Central memory CD8-positive, alpha-beta T cell (primary cell): Measurements from ENCODE around the gene TULP4.

Source experiments
- ATAC-seq: fragments of 150-1000 bp; cut with Tn5 transposase; replicated peaks from 2 replicates; pipeline ENCODE4 v1.10.0; 2022; ENCODE audit warnings: mild to moderate bottlenecking, moderate FRiP score, moderate number of reproducible peaks; ENCODE audit not compliant: poor library complexity, severe bottlenecking; ENCODE audit errors: extremely low read depth
- DNase-seq, 2 donors: peaks; one replicate each; pipeline ENCODE4 v3.0.0; 2021; ENCODE audit warnings: low spot score in 2 of 2
- H3K27ac Mint-ChIP-seq: one replicate; pipeline ENCODE4 v1.8.0; 2022; ENCODE audit warnings: low read depth, mild to moderate bottlenecking, moderate library complexity, mixed read lengths
- H3K27me3 Mint-ChIP-seq: one replicate; pipeline ENCODE4 v1.8.0; 2022; ENCODE audit warnings: mixed read lengths
- H3K36me3 Mint-ChIP-seq: one replicate; pipeline ENCODE4 v1.8.0; 2022; ENCODE audit warnings: mild to moderate bottlenecking, moderate library complexity, mixed read lengths; ENCODE audit not compliant: insufficient read depth
- H3K4me1 Mint-ChIP-seq: one replicate; pipeline ENCODE4 v1.8.0; 2022; ENCODE audit warnings: mixed read lengths
- H3K4me3 Mint-ChIP-seq: one replicate; pipeline ENCODE4 v1.8.0; 2022; ENCODE audit warnings: mild to moderate bottlenecking, moderate library complexity, mixed read lengths
- H3K9me3 Mint-ChIP-seq: one replicate; pipeline ENCODE4 v1.8.0; 2022; ENCODE audit warnings: mixed read lengths

TULP4 gene

GRCh38 chr6:158503222-158503621 lies 191.0 kb downstream of the TULP4 start:
- DNase-seq: no peak

GRCh38 chr6:158503846-158504245 lies 191.6 kb downstream of the TULP4 start:
- no peaks in the 10 kb centered on the region for H3K27me3 Mint-ChIP-seq
- no peak overlapping the region for H3K4me3 Mint-ChIP-seq
- no peaks in the 10 kb centered on the region for H3K4me1 Mint-ChIP-seq
- no peak for DNase-seq
- no peaks in the 10 kb centered on the region for H3K9me3 Mint-ChIP-seq
- peaks cover 13% of the 10 kb centered on the region for H3K36me3 Mint-ChIP-seq
- ATAC-seq: no peak
- H3K27ac Mint-ChIP-seq: no peak overlapping the region

More at GRCh38 chr6:158503222-158503621, 191.0 kb downstream of the TULP4 start:
- peaks cover 17% of the 10 kb centered on the region for H3K36me3 Mint-ChIP-seq
- no peaks in the 10 kb centered on the region for H3K9me3 Mint-ChIP-seq
- H3K4me1 Mint-ChIP-seq: no peaks in the 10 kb centered on the region
- no peak overlapping the region for H3K4me3 Mint-ChIP-seq
- H3K27me3 Mint-ChIP-seq: no peaks in the 10 kb centered on the region
- H3K27ac Mint-ChIP-seq: peak overlapping the region; percentile 41
- ATAC-seq: no peak

- DNase-seq: no peak
- peaks cover 10% of the 10 kb centered on the region for H3K36me3 Mint-ChIP-seq
- no peak overlapping the region for H3K27ac Mint-ChIP-seq
- no peaks in the 10 kb centered on the region for H3K9me3 Mint-ChIP-seq
- no peak overlapping the region for H3K4me3 Mint-ChIP-seq
- no peaks in the 10 kb centered on the region for H3K27me3 Mint-ChIP-seq
- no peaks in the 10 kb centered on the region for H3K4me1 Mint-ChIP-seq
- ATAC-seq: no peak
Measured at GRCh38 chr6:158505194-158505593, 192.9 kb downstream of the TULP4 start.

GRCh38 chr6:158506601-158507000 lies 194.3 kb downstream of the TULP4 start:
- ATAC-seq (no peak), DNase-seq (no peak)
- H3K9me3 Mint-ChIP-seq: no peaks in the 10 kb centered on the region
- peaks cover 12% of the 10 kb centered on the region for H3K36me3 Mint-ChIP-seq
- no peak overlapping the region for H3K4me3 Mint-ChIP-seq
- no peaks in the 10 kb centered on the region for H3K27me3 Mint-ChIP-seq
- H3K27ac Mint-ChIP-seq: no peak overlapping the region
- no peaks in the 10 kb centered on the region for H3K4me1 Mint-ChIP-seq

- ATAC-seq (no peak), DNase-seq (no peak)
- no peaks in the 10 kb centered on the region for H3K9me3 Mint-ChIP-seq
- peaks cover 12% of the 10 kb centered on the region for H3K36me3 Mint-ChIP-seq
- no peak overlapping the region for H3K27ac Mint-ChIP-seq
- H3K27me3 Mint-ChIP-seq: no peaks in the 10 kb centered on the region
- no peak overlapping the region for H3K4me3 Mint-ChIP-seq
- no peaks in the 10 kb centered on the region for H3K4me1 Mint-ChIP-seq
Measured at GRCh38 chr6:158507174-158507573, 194.9 kb downstream of the TULP4 start.

- no peaks in the 10 kb centered on the region for H3K9me3 Mint-ChIP-seq
- H3K27me3 Mint-ChIP-seq: no peaks in the 10 kb centered on the region
- no peak overlapping the region for H3K4me3 Mint-ChIP-seq
- no peak overlapping the region for H3K27ac Mint-ChIP-seq
- ATAC-seq: no peak
- DNase-seq: no peak
- peaks cover 9% of the 10 kb centered on the region for H3K36me3 Mint-ChIP-seq
- H3K4me1 Mint-ChIP-seq: no peaks in the 10 kb centered on the region
Measured at GRCh38 chr6:158508450-158508849, 196.2 kb downstream of the TULP4 start.

- no peak for ATAC-seq
- no peak overlapping the region for H3K27ac Mint-ChIP-seq
- H3K4me3 Mint-ChIP-seq: no peak overlapping the region
- no peak for DNase-seq
- no peaks in the 10 kb centered on the region for H3K9me3 Mint-ChIP-seq
- H3K27me3 Mint-ChIP-seq: no peaks in the 10 kb centered on the region
- H3K36me3 Mint-ChIP-seq: peaks cover 8% of the 10 kb centered on the region
- H3K4me1 Mint-ChIP-seq: peaks cover 9% of the 10 kb centered on the region
Measured at GRCh38 chr6:158509465-158509864, 197.2 kb downstream of the TULP4 start.

- DNase-seq: no peak
- peaks cover 28% of the 10 kb centered on the region for H3K4me1 Mint-ChIP-seq
- H3K36me3 Mint-ChIP-seq: peaks cover 2% of the 10 kb centered on the region
- no peak for ATAC-seq
- no peak overlapping the region for H3K4me3 Mint-ChIP-seq
- peaks cover 9% of the 10 kb centered on the region for H3K27me3 Mint-ChIP-seq
- H3K27ac Mint-ChIP-seq: no peak overlapping the region
- no peaks in the 10 kb centered on the region for H3K9me3 Mint-ChIP-seq
Measured at GRCh38 chr6:158512809-158513208, 200.5 kb downstream of the TULP4 start.

GRCh38 chr6:158514176-158514575 lies 201.9 kb downstream of the TULP4 start:
- Mint-ChIP-seq H3K4me3 (no peak overlapping the region), H3K4me1 (peaks cover 37% of the 10 kb centered on the region), H3K36me3 (peaks cover 2% of the 10 kb centered on the region), H3K27me3 (peaks cover 9% of the 10 kb centered on the region), H3K27ac (no peak overlapping the region), H3K9me3 (no peaks in the 10 kb centered on the region)
- DNase-seq: no peak
- no peak for ATAC-seq

GRCh38 chr6:158514991-158515390 lies 202.7 kb downstream of the TULP4 start:
- no peak for DNase-seq
- no peak for ATAC-seq
- Mint-ChIP-seq H3K9me3 (no peaks in the 10 kb centered on the region), H3K27me3 (peaks cover 9% of the 10 kb centered on the region), H3K27ac (no peak overlapping the region), H3K4me3 (no peak overlapping the region), H3K36me3 (peaks cover 2% of the 10 kb centered on the region), H3K4me1 (peaks cover 37% of the 10 kb centered on the region)

GRCh38 chr6:158516098-158516497 lies 203.8 kb downstream of the TULP4 start:
- ATAC-seq (no peak), DNase-seq (no peak)
- Mint-ChIP-seq H3K4me1 (peaks cover 37% of the 10 kb centered on the region), H3K9me3 (no peaks in the 10 kb centered on the region), H3K4me3 (no peak overlapping the region), H3K27me3 (peaks cover 9% of the 10 kb centered on the region), H3K27ac (no peak overlapping the region), H3K36me3 (no peaks in the 10 kb centered on the region)

GRCh38 chr6:158517038-158517437 lies 204.8 kb downstream of the TULP4 start:
- H3K27me3 Mint-ChIP-seq: peaks cover 9% of the 10 kb centered on the region
- H3K9me3 Mint-ChIP-seq: no peaks in the 10 kb centered on the region
- DNase-seq (no peak), ATAC-seq (no peak)
- no peak overlapping the region for H3K4me3 Mint-ChIP-seq
- peaks cover 37% of the 10 kb centered on the region for H3K4me1 Mint-ChIP-seq
- no peak overlapping the region for H3K27ac Mint-ChIP-seq
- no peaks in the 10 kb centered on the region for H3K36me3 Mint-ChIP-seq

GRCh38 chr6:158517581-158517980 lies 205.3 kb downstream of the TULP4 start:
- no peaks in the 10 kb centered on the region for H3K9me3 Mint-ChIP-seq
- peak overlapping the region; percentile 78 for H3K4me3 Mint-ChIP-seq
- H3K27me3 Mint-ChIP-seq: peaks cover 9% of the 10 kb centered on the region
- H3K4me1 Mint-ChIP-seq: peaks cover 37% of the 10 kb centered on the region
- DNase-seq (no peak), ATAC-seq (no peak)
- no peak overlapping the region for H3K27ac Mint-ChIP-seq
- H3K36me3 Mint-ChIP-seq: no peaks in the 10 kb centered on the region
